ENCODE measurements around the gene KANSL1.
"Not testable (repeated sequence)": the region's sequence is repeated elsewhere in the genome, so short reads cannot be mapped to it uniquely, and the experiment has no call there.

The KANSL1 gene

GRCh38 chr17:46099865-46100264, 93.4 kb downstream of the KANSL1 start:
- no peak for TF ChIP-seq CTCF (IDR thresholded peaks at IDR 0.05; ENCODE audit: extremely low read depth, missing control alignments)

GRCh38 chr17:46097497-46097896, 95.7 kb downstream of the KANSL1 start:
- DNase-seq (ENCODE audit: low spot score): no peak
- no peak for TF ChIP-seq CTCF (IDR thresholded peaks at IDR 0.05; ENCODE audit: extremely low read depth, missing control alignments)

More at GRCh38 chr17:46099865-46100264, 93.4 kb downstream of the KANSL1 start:
- DNase-seq (ENCODE audit: low spot score): no peak

GRCh38 chr17:46092991-46093390, 100.2 kb downstream of the KANSL1 start:
- no peak for TF ChIP-seq CTCF (IDR thresholded peaks at IDR 0.05; ENCODE audit: extremely low read depth, missing control alignments)
- no peak for DNase-seq (ENCODE audit: low spot score)

- no peak for DNase-seq (ENCODE audit: low spot score)
These were observed 102.4 kb downstream of the KANSL1 start for GRCh38 chr17:46090871-46091270.

GRCh38 chr17:46089389-46089965, 103.8 kb downstream of the KANSL1 start:
- no peak for TF ChIP-seq CTCF (IDR thresholded peaks at IDR 0.05; ENCODE audit: extremely low read depth, missing control alignments)
- DNase-seq (ENCODE audit: low spot score): no peak

More at GRCh38 chr17:46090871-46091270, 102.4 kb downstream of the KANSL1 start:
- no peak for TF ChIP-seq CTCF (IDR thresholded peaks at IDR 0.05; ENCODE audit: extremely low read depth, missing control alignments)

- no peak for TF ChIP-seq CTCF (IDR thresholded peaks at IDR 0.05; ENCODE audit: extremely low read depth, missing control alignments)
- DNase-seq (ENCODE audit: low spot score): no peak
These were observed 104.6 kb downstream of the KANSL1 start for GRCh38 chr17:46088595-46088994.

GRCh38 chr17:46087871-46088270, 105.4 kb downstream of the KANSL1 start:
- not testable (repeated sequence) for DNase-seq (ENCODE audit: low spot score)

- DNase-seq (ENCODE audit: low spot score): no peak
- no peak for TF ChIP-seq CTCF (IDR thresholded peaks at IDR 0.05; ENCODE audit: extremely low read depth, missing control alignments)
These were observed 106.4 kb downstream of the KANSL1 start for GRCh38 chr17:46086821-46087220.

Measured in GM20000 (cell line).